RWPE2 (cell line): ENCODE measurements around the gene PPP2R5C.

Source experiments
- ATAC-seq: fragments of 200-7000 bp; cut with Tn5 transposase; 3 replicates; pipeline ENCODE4 v1.9.1; 2021; ENCODE audit warnings: low read depth
- DNase-seq: peaks from one replicate; pipeline ENCODE4 v3.0.0-alpha.2; 2020; ENCODE audit warnings: low spot score
- H3K27ac ChIP-seq: fragments of 450-650 bp; 2 replicates; pipeline ENCODE4 v1.5.1; 2017; ENCODE audit warnings: mild to moderate bottlenecking; ENCODE audit not compliant: poor library complexity, severe bottlenecking
- H3K27me3 ChIP-seq: fragments of 250-450 bp; sonication (Bioruptor Pico); 2 replicates; pipeline ENCODE4 v1.5.1; 2021; ENCODE audit warnings: mild to moderate bottlenecking, moderate library complexity; ENCODE audit not compliant: insufficient read depth, poor library complexity, severe bottlenecking
- H3K36me3 ChIP-seq: fragments of 250-450 bp; sonication (Bioruptor Pico); 2 replicates; pipeline ENCODE4 v1.5.1; 2020; ENCODE audit warnings: low read depth, mild to moderate bottlenecking, moderate library complexity
- H3K4me1 ChIP-seq: fragments of 250-450 bp; sonication (Bioruptor Pico); 2 replicates; pipeline ENCODE4 v1.5.1; 2021; ENCODE audit warnings: mild to moderate bottlenecking, moderate library complexity; ENCODE audit not compliant: insufficient read depth, poor library complexity, severe bottlenecking
- H3K4me3 ChIP-seq: fragments of 250-450 bp; sonication (Bioruptor Pico); 2 replicates; pipeline ENCODE4 v1.5.1; 2021; ENCODE audit warnings: mild to moderate bottlenecking, moderate library complexity; ENCODE audit not compliant: severe bottlenecking
- H3K9me3 ChIP-seq: fragments of 250-450 bp; sonication (Bioruptor Pico); 2 replicates; pipeline ENCODE4 v1.5.1; 2021; ENCODE audit warnings: mild to moderate bottlenecking, moderate library complexity; ENCODE audit not compliant: severe bottlenecking
- TF ChIP-seq, protein P1 (sequence below): fragments of 450-650 bp; IDR thresholded peaks from one replicate; pipeline ENCODE4 v1.5.1; 2017; ENCODE audit warnings: mild to moderate bottlenecking, moderate library complexity; ENCODE audit not compliant: poor library complexity, severe bottlenecking

Gene PPP2R5C

DNA sequence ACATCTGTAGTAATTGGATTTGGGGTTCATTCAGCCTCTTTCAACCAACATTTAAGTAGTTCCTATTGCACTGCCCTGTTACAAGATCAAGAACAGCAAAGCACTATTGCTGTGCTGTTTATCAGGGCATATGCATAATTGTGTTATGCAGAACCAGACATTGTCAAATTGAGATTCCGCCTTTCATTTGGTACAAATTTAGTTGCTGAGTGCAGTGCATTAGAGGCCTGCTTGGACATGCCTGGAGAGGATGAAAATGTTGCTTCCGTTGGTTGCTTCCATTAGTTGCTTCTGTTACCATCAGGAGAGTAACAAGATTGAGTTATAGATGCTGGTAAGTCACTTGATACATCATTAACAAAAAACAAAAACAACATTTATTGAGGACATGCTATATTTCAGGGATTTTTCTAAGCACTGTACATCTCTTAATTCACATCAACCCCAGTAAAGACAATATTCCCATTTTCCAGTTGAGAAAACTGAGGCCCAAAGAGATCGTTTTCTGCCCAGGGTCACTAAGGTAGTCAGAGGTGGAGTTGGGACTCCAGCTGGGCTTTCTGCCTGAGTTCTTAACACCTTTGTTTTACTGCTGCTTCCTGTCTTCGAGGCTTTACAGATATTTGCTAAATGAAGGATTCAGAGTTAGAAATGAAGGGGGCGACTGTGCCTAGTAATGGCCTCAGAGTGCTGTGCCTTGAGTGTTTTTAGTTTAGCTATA, 79.3 kb downstream of the PPP2R5C start:
- H3K9me3 ChIP-seq: no peaks in the 10 kb centered on the region
- H3K27me3 ChIP-seq: no peaks in the 10 kb centered on the region
- peaks cover 13% of the 10 kb centered on the region for H3K36me3 ChIP-seq
- DNase-seq: no peak
- H3K27ac ChIP-seq: no peak overlapping the region
- no peaks in the 10 kb centered on the region for H3K4me1 ChIP-seq
- no peak for ATAC-seq
- TF ChIP-seq, protein P1, sequence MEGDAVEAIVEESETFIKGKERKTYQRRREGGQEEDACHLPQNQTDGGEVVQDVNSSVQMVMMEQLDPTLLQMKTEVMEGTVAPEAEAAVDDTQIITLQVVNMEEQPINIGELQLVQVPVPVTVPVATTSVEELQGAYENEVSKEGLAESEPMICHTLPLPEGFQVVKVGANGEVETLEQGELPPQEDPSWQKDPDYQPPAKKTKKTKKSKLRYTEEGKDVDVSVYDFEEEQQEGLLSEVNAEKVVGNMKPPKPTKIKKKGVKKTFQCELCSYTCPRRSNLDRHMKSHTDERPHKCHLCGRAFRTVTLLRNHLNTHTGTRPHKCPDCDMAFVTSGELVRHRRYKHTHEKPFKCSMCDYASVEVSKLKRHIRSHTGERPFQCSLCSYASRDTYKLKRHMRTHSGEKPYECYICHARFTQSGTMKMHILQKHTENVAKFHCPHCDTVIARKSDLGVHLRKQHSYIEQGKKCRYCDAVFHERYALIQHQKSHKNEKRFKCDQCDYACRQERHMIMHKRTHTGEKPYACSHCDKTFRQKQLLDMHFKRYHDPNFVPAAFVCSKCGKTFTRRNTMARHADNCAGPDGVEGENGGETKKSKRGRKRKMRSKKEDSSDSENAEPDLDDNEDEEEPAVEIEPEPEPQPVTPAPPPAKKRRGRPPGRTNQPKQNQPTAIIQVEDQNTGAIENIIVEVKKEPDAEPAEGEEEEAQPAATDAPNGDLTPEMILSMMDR: no peak
- no peak overlapping the region for H3K4me3 ChIP-seq

DNA sequence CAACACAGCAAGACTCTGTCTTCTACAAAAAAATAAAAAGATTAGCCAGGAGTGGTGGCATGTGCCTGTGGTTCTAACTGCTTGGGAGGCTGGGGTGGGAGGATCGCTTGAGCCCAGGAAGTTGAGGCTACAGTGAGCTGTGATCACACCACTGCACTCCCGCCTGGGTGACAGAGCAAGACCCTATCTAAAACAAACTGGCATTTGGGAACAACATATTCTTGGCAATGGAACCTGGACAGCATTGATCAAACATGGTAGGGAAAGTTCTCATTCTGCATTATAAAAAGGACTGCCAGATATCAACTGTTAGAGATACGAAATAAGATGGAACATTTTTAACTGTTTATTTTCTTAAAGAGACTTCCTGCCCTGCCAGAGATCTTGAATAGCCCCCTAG, 81.5 kb downstream of the PPP2R5C start:
- TF ChIP-seq, protein P1: no peak
- H3K4me1 ChIP-seq: no peaks in the 10 kb centered on the region
- no peak for DNase-seq
- H3K4me3 ChIP-seq: no peak overlapping the region
- peaks cover 10% of the 10 kb centered on the region; the same call in 1 of the 2 replicates for H3K36me3 ChIP-seq
- no peak for ATAC-seq
- no peaks in the 10 kb centered on the region for H3K9me3 ChIP-seq
- H3K27me3 ChIP-seq: no peaks in the 10 kb centered on the region
- no peak overlapping the region for H3K27ac ChIP-seq

DNA sequence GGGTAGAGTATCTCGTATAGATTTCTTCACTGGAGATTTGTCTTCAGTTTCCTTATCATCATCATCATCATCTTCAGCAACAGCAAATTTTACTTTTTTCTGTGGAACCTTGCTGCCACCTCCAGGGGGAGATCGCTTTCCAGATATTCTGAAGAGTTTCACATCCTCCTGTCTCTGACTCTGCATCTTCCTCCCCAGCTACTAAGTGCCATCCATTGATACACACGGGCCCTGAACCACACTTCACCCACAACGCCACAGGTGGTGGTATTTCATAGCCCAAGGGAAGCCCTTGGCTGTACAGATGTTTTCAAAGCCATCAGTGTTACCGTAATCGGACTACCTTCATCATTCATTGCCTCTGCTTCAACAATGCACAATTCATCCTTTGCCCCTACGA, 82.2 kb downstream of the PPP2R5C start:
- Histone ChIP-seq H3K27me3 (no peaks in the 10 kb centered on the region), H3K4me3 (no peak overlapping the region), H3K27ac (no peak overlapping the region), H3K4me1 (no peaks in the 10 kb centered on the region), H3K9me3 (no peaks in the 10 kb centered on the region), H3K36me3 (peaks cover 10% of the 10 kb centered on the region; the same call in 1 of the 2 replicates)
- ATAC-seq (no peak), DNase-seq (no peak)
- TF ChIP-seq, protein P1: peak; percentile 33

DNA sequence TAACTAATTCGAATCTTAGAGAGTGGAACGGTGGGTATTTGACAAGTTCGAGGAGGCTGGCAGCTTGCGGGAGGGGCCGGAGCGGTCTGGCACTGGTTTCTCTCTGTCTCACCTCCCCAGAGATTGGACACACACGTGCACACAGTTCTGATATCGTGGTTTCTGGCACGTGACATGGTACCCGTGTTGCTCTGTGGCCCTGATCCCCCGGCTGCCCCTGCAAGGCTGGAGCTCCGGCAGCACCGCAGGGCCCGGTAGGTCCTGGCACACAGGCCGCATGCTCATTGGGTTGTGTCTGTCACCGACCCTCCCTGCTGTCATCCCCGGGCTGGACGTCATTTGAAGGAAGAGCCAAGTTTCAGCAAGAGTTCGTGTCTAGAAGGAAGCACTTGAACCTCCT, 82.7 kb downstream of the PPP2R5C start:
- ATAC-seq (no peak), DNase-seq (no peak)
- no peak overlapping the region for H3K27ac ChIP-seq
- TF ChIP-seq, protein P1: no peak
- no peaks in the 10 kb centered on the region for H3K27me3 ChIP-seq
- no peaks in the 10 kb centered on the region for H3K9me3 ChIP-seq
- H3K4me1 ChIP-seq: no peaks in the 10 kb centered on the region
- peaks cover 10% of the 10 kb centered on the region; the same call in 1 of the 2 replicates for H3K36me3 ChIP-seq
- no peak overlapping the region for H3K4me3 ChIP-seq

DNA sequence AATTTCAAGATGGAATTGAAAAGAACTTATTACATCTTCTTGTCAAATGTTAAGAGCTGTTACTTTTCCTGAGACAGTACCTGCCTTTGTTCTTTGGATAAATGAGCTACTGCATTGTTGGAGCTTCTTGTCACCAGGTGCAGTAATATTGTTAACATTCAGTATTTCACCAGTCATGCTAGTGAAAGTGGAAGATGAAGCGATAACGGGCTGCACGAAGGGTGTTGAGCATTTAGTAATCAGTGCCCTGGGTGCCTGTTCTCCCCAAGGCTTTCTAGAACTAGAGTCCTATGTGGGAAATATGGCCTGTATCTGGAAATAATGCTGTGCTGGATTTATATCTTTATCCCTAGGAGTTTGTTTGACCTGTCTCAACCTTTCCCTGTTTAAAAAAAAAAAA, 83.2 kb downstream of the PPP2R5C start:
- ATAC-seq: no peak
- TF ChIP-seq, protein P1: no peak

More for the DNA sequence above, 83.2 kb downstream of the PPP2R5C start:
- Histone ChIP-seq H3K9me3 (no peaks in the 10 kb centered on the region), H3K27ac (no peak overlapping the region), H3K36me3 (peaks cover 10% of the 10 kb centered on the region; the same call in 1 of the 2 replicates), H3K27me3 (no peaks in the 10 kb centered on the region), H3K4me1 (no peaks in the 10 kb centered on the region), H3K4me3 (no peak overlapping the region)
- no peak for DNase-seq
